ENCODE measurements around the gene SNX1.
"Not testable (repeated sequence)": the region's sequence is repeated elsewhere in the genome, so short reads cannot be mapped to it uniquely, and the experiment has no call there.

GRCh38 chr15:64053674-64054073 lies 42.1 kb upstream of the SNX1 start:
- not testable (repeated sequence) for TF ChIP-seq EZH2 (IDR thresholded peaks at IDR 0.05; ENCODE audit: insufficient read depth, poor library complexity, severe bottlenecking); EZH2phosphoT487 (IDR thresholded peaks at IDR 0.05; ENCODE audit: insufficient read depth, low read depth)
